Smooth muscle cell (in vitro differentiated cells): ENCODE results near the gene IL17REL. TPM values are rescaled to one million over a fixed set of nuclear protein-coding genes. Genes with fewer than 3 reads are reported as not detected.
"Not testable (repeated sequence)": the region's sequence is repeated elsewhere in the genome, so short reads cannot be mapped to it uniquely, and the experiment has no call there.

Experiments used
- DNase-seq: peaks from one replicate; lab custom pipeline; 2025; ENCODE audit not compliant: unreplicated experiment; lab: John Stamatoyannopoulos, UW
- H2AFZ ChIP-seq: fragments of 200-600 bp; sonication (generic); 2 replicates; pipeline ENCODE4 v1.6.0; 2016; ENCODE audit warnings: antibody characterized with exemption, low read depth, mild to moderate bottlenecking
- H3F3A ChIP-seq: fragments of 200-600 bp; sonication (generic); 2 replicates; pipeline ENCODE4 v1.6.0; 2017; ENCODE audit warnings: antibody characterized with exemption, low read depth
- H3K27ac ChIP-seq: fragments of 200-600 bp; sonication (generic); 2 replicates; pipeline ENCODE4 v1.5.1; 2016; ENCODE audit warnings: low read depth, mild to moderate bottlenecking
- H3K27me3 ChIP-seq: fragments of 200-600 bp; sonication (generic); 2 replicates; pipeline ENCODE4 v1.6.1; 2016; ENCODE audit warnings: low read depth, mild to moderate bottlenecking
- H3K36me3 ChIP-seq: fragments of 200-600 bp; sonication (generic); 2 replicates; pipeline ENCODE4 v1.5.1; 2016; ENCODE audit warnings: low read depth
- H3K4me1 ChIP-seq: fragments of 200-600 bp; sonication (generic); 2 replicates; pipeline ENCODE4 v1.5.1; 2016; ENCODE audit warnings: low read depth
- H3K4me2 ChIP-seq: fragments of 200-600 bp; sonication (generic); 2 replicates; pipeline ENCODE4 v1.6.0; 2016; ENCODE audit warnings: mild to moderate bottlenecking
- H3K4me3 ChIP-seq: fragments of 200-600 bp; sonication (generic); 2 replicates; pipeline ENCODE4 v1.5.1; 2016; ENCODE audit warnings: mild to moderate bottlenecking
- H3K79me2 ChIP-seq: fragments of 200-600 bp; sonication (generic); 2 replicates; pipeline ENCODE4 v1.6.0; 2016; ENCODE audit warnings: low read depth, mild to moderate bottlenecking
- H3K9ac ChIP-seq: fragments of 200-600 bp; sonication (generic); 2 replicates; pipeline ENCODE4 v1.6.0; 2016; ENCODE audit warnings: low read depth
- H3K9me3 ChIP-seq: fragments of 200-600 bp; sonication (generic); replicated peaks from 2 replicates; pipeline ENCODE4 v1.5.1; 2016; ENCODE audit warnings: low read depth
- H4K20me1 ChIP-seq: fragments of 200-600 bp; sonication (generic); 2 replicates; pipeline ENCODE4 v1.6.0; 2016; ENCODE audit warnings: low read depth
- CTCF ChIP-seq: fragments of 200-600 bp; sonication (generic); IDR thresholded peaks from 2 replicates; pipeline ENCODE4 v1.5.1; 2017; ENCODE audit warnings: borderline replicate concordance, mild to moderate bottlenecking, antibody characterized with exemption; ENCODE audit not compliant: insufficient read depth, poor library complexity, severe bottlenecking
- WGBS: methylation state at CpG from one replicate; pipeline ENCODE4 v1.1.7; 2016; ENCODE audit warnings: low lambda C conversion rate; 5-methylcytosine and 5-hydroxymethylcytosine counted together
- polyA plus RNA-seq: library from polyadenylated mRNA; unstranded; fragments of >200 nt; fragmentation: Nextera tagmentation; extraction: Ambion mirVana; gene quantifications from 2 replicates; pipeline ENCODE4 v1.2.1, GENCODE V29; 2016
- total RNA-seq: library from RNA; depleted of rRNA; stranded (reverse); fragments of >200 nt; gene quantifications from 2 replicates; pipeline ENCODE4 v1.2.3, GENCODE V29; 2014

IL17REL gene
- total and polyA plus RNA-seq, 2 experiments from 2014 or later: 0.04 TPM; not detected in 1

DNA sequence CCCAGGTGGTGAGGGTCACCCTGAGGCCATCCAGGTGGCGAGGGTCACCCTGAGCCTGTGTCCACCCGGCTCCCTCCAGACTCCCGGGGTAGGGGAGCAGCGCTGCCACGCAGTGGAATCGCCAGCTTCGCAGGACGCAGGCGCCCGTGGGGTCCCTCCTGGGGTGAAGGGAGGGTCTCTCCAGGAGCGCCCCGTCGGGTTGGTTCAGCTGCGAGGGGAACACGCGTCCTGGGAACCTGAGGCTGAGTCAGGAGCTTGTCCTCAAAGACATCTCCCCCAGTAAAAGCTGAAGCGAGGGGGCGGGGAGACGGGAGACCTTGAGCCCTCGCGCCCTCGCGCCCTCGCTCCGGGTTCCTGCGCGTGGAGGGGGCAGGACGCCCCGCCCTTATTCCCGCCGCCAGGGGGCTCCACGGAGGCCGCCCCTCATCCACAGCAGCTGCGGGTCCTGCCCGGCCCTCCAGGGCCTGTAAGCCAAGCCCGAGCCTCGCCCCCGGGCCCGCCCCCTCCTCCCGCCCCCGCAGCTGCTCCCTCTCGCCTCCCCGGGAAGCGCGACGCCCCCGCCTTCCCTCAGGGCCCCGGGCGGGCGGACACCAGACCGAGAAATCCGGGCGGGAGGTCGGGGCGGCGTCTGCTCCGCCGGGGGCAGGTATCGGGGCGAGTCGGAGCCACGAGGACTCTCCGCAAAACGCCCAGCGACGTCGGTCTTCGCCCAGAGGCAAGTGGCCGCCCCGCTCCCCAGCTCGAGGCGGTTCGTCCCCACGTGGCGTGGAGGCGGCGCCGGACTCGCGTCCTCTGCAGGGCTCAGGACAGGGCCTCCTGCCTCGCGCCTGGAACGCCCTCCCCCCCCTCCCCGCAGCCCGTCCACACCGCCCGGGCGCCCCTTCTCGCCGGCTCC lies 29.2 kb downstream of the IL17REL start:
- no peaks in the 10 kb centered on the region for H3K4me1 ChIP-seq
- H4K20me1 ChIP-seq: no peaks in the 10 kb centered on the region
- H3K4me3 ChIP-seq: no peak overlapping the region
- H3K9ac ChIP-seq: no peak overlapping the region
- no peaks in the 10 kb centered on the region for H3K79me2 ChIP-seq
- H3K36me3 ChIP-seq: no peaks in the 10 kb centered on the region
- WGBS: 30% methylated on average over 60 of the region's 90 CpGs
- H3K27me3 ChIP-seq: peaks cover 16% of the 10 kb centered on the region
- no peak for DNase-seq
- peaks cover 4% of the 10 kb centered on the region for H3K9me3 ChIP-seq
- H3K4me2 ChIP-seq: peak overlapping the region; percentile 74
- H2AFZ ChIP-seq: no peak overlapping the region
- H3F3A ChIP-seq: no peaks in the 10 kb centered on the region
- TF ChIP-seq CTCF: peak; percentile 51
- H3K27ac ChIP-seq: no peak overlapping the region

- not testable (repeated sequence) for H3K79me2 ChIP-seq, H4K20me1 ChIP-seq, H3K4me1 ChIP-seq, H3K36me3 ChIP-seq, H3F3A ChIP-seq, H3K4me2 ChIP-seq, H3K9ac ChIP-seq, H3K27ac ChIP-seq, H3K4me3 ChIP-seq, DNase-seq, H2AFZ ChIP-seq, H3K9me3 ChIP-seq
- peaks cover 16% of the 10 kb centered on the region for H3K27me3 ChIP-seq
- WGBS: 99% methylated on average over 7 of the region's 7 CpGs
These were observed 30.8 kb downstream of the IL17REL start for GRCh38 chr22:49981799-49982198.

DNA sequence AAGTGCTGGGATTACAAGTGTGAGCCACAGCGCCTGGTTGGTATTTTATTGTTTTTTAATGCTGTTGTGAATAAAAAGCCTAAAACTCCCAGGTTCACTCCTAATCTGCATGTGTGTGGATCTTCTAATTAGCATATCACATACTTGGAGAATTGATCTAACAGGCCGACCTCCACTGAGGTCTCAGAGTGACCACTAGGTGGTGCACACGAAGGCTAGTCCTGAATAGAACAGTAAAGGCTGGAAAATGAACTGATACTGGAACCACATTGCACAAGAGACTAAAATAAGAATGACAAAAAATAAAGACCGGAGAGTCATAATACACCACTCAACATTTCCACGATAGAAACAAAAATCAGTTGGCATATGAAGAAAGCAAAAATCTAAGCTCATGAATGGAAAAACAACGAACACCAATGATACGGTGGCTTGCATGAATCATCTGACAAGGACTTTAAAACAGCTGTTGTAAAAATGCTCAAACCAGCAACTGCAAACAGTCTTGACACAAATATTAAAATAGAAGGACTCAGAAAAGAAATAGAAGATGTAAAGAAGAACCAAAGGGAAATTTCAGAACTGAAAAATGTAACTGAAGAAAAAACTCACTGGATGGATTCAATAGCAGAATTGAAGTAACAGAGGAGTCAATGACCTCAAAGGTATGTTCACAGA lies 32.8 kb downstream of the IL17REL start:
- WGBS: 52% methylated on average over 7 of the region's 7 CpGs
- Histone ChIP-seq H4K20me1 (no peaks in the 10 kb centered on the region), H3F3A (no peaks in the 10 kb centered on the region), H3K4me3 (no peak overlapping the region), H2AFZ (no peak overlapping the region), H3K27me3 (peaks cover 16% of the 10 kb centered on the region), H3K9ac (no peak overlapping the region), H3K4me1 (no peaks in the 10 kb centered on the region), H3K27ac (no peak overlapping the region), H3K4me2 (no peak overlapping the region), H3K36me3 (no peaks in the 10 kb centered on the region), H3K79me2 (no peaks in the 10 kb centered on the region), H3K9me3 (no peaks in the 10 kb centered on the region)
- peak; percentile 38 for TF ChIP-seq CTCF
- DNase-seq: no peak

DNA sequence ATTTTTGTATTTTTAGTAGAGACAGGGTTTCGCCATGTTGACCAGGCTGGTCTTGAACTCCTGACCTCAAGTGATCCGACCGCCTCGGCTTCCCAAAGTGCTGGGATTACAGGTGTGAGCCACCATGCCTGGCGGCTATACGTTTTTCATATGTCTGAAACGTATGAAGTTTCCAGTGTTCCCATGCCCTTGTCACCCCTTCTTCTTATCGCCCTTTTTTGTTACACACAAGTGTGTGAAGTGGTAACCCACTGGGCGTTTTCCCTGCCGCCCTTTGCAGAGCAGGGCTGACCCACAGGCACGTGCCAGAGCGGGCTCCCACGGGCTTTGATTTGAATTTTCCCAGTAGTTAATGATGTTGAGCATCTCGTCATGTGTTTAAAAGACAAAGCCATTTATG lies 35.0 kb downstream of the IL17REL start:
- Histone ChIP-seq H3K4me2 (no peak overlapping the region), H2AFZ (no peak overlapping the region), H4K20me1 (no peaks in the 10 kb centered on the region), H3F3A (no peaks in the 10 kb centered on the region), H3K36me3 (no peaks in the 10 kb centered on the region), H3K27me3 (no peaks in the 10 kb centered on the region), H3K79me2 (no peaks in the 10 kb centered on the region), H3K4me3 (no peak overlapping the region), H3K4me1 (no peaks in the 10 kb centered on the region), H3K9me3 (no peaks in the 10 kb centered on the region), H3K9ac (no peak overlapping the region), H3K27ac (no peak overlapping the region)
- TF ChIP-seq CTCF: no peak
- WGBS: 93% methylated on average over 14 of the region's 14 CpGs
- no peak for DNase-seq
